Ascending aorta (tissue), 2 donors: ENCODE results near the gene UPF3B. TPM values are rescaled to one million over a fixed set of nuclear protein-coding genes. Genes with fewer than 3 reads are reported as not detected.
"Not testable (repeated sequence)": the region's sequence is repeated elsewhere in the genome, so short reads cannot be mapped to it uniquely, and the experiment has no call there.

Source experiments
- DNase-seq, 2 donors: peaks; one replicate each; pipeline ENCODE4 v3.0.0-alpha.2; 2019; ENCODE audit warnings: low spot score in 2 of 2
- H3K27ac ChIP-seq, 2 donors: fragments of 200-600 bp; sonication (generic); one replicate each; pipeline ENCODE4 v1.5.1; 2016 to 2017; ENCODE audit warnings: mild to moderate bottlenecking in 1 of 2
- H3K27me3 ChIP-seq: fragments of 200-600 bp; sonication (generic); one replicate; pipeline ENCODE4 v1.5.1; 2017
- H3K36me3 ChIP-seq, 2 donors: fragments of 200-600 bp; sonication (generic); one replicate each; pipeline ENCODE4 v1.5.1; 2016
- H3K4me1 ChIP-seq, 2 donors: fragments of 200-600 bp; sonication (generic); one replicate each; pipeline ENCODE4 v1.5.1; 2016 to 2017; ENCODE audit warnings: mild to moderate bottlenecking in 1 of 2
- H3K4me3 ChIP-seq, 2 donors: fragments of 200-600 bp; sonication (generic); one replicate each; pipeline ENCODE4 v1.5.1; 2016 to 2017; ENCODE audit warnings: mild to moderate bottlenecking in 1 of 2
- H3K9me3 ChIP-seq, 2 donors: fragments of 200-600 bp; sonication (generic); one replicate each; pipeline ENCODE4 v1.5.1; 2016
- intact Hi-C: fragments of 100-400 bp; cut with DNase I; formaldehyde crosslinking; loops from one replicate; pipeline ENCODE4 v1.15.1; 2023
- total RNA-seq: library from RNA; depleted of rRNA; stranded (reverse); fragments of >200 nt; gene quantifications from one replicate; pipeline ENCODE4 v1.1.0, GENCODE V29; 2016
- TF ChIP-seq, protein P1 (sequence below), 3 experiments: fragments of 200-600 bp in 2 of 3; fragments of 450-650 bp in 1 of 3; sonication (generic) in 2 of 3; IDR thresholded peaks; one replicate each; pipeline ENCODE4 v1.5.1; 2016 to 2019; ENCODE audit warnings: antibody characterized with exemption in 3 of 3, mild to moderate bottlenecking in 1 of 3, moderate library complexity in 1 of 3

Gene UPF3B
- total RNA-seq, 1 donor from 2014 or later: not detected

DNA sequence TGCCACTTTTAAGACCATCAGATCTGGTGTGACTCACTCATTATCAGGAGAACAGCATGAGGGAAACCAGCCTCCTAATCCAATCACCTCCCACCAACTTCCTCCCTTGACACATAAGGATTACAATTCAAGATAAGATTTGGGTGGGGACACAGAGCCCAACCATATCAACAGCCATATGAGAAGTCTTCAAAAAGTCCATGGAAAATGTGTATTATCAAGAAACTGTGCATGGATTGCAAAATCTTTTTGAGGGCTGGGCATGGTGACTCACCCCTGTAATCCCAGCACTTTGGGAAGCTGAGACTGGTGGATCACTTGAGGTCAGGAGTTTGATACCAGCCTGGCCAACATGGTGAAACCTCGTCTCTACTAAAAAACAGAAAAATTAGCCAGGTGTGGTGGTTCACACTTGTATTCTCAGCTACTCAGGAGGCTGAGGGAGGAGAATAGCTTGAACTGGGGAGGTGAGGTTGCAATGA, 43.5 kb downstream of the UPF3B start:
- TF ChIP-seq, protein P1, sequence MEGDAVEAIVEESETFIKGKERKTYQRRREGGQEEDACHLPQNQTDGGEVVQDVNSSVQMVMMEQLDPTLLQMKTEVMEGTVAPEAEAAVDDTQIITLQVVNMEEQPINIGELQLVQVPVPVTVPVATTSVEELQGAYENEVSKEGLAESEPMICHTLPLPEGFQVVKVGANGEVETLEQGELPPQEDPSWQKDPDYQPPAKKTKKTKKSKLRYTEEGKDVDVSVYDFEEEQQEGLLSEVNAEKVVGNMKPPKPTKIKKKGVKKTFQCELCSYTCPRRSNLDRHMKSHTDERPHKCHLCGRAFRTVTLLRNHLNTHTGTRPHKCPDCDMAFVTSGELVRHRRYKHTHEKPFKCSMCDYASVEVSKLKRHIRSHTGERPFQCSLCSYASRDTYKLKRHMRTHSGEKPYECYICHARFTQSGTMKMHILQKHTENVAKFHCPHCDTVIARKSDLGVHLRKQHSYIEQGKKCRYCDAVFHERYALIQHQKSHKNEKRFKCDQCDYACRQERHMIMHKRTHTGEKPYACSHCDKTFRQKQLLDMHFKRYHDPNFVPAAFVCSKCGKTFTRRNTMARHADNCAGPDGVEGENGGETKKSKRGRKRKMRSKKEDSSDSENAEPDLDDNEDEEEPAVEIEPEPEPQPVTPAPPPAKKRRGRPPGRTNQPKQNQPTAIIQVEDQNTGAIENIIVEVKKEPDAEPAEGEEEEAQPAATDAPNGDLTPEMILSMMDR (IDR thresholded peaks at IDR 0.05): no peak
- H3K27ac ChIP-seq: no peak overlapping the region
- no peak overlapping the region for H3K4me3 ChIP-seq
- H3K4me1 ChIP-seq: no peaks in the 10 kb centered on the region
- H3K27me3 ChIP-seq: no peaks in the 10 kb centered on the region
- no peaks in the 10 kb centered on the region for H3K9me3 ChIP-seq
- intact Hi-C loops: no loop called here
- H3K36me3 ChIP-seq: no peaks in the 10 kb centered on the region
- DNase-seq: no peak

DNA sequence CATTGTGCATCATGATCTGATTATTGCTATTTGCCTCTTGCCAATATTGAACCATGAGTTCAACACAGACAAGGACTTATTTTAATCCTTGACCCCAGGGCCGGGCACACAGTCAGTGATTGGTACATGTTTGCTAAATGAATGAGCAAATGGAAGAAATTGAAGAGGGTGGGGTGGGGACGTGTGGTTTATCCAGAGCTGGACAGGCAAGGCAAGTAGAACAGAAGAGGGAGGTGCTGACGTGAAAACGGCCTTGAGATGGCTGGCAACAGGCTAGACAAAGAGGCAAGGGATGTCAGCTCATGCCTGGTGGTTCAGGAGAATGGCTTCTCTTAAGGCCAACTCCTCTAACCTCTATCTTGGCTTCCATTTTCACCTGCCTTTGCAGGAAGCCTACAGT, 44.3 kb downstream of the UPF3B start:
- intact Hi-C loops, H3K36me3 ChIP-seq, DNase-seq, H3K27ac ChIP-seq, H3K27me3 ChIP-seq, H3K4me1 ChIP-seq, H3K9me3 ChIP-seq, H3K4me3 ChIP-seq: not testable (repeated sequence)

- TF ChIP-seq, protein P1 (IDR thresholded peaks at IDR 0.05): no peak
- no peak for DNase-seq
These were observed 50.2 kb downstream of the UPF3B start for GRCh38 chrX:119802546-119802945.

GRCh38 chrX:119801253-119802221, 51.2 kb downstream of the UPF3B start:
- Histone ChIP-seq H3K27ac (no peak overlapping the region), H3K9me3 (no peaks in the 10 kb centered on the region), H3K36me3 (no peaks in the 10 kb centered on the region), H3K4me1 (no peaks in the 10 kb centered on the region), H3K4me3 (no peak overlapping the region), H3K27me3 (no peaks in the 10 kb centered on the region)
- intact Hi-C loops: no loop called here
- DNase-seq: no peak
- TF ChIP-seq, protein P1 (IDR thresholded peaks at IDR 0.05): no peak

More at GRCh38 chrX:119802546-119802945, 50.2 kb downstream of the UPF3B start:
- no peak overlapping the region for H3K27ac ChIP-seq
- no peaks in the 10 kb centered on the region for H3K27me3 ChIP-seq
- intact Hi-C loops: no loop called here
- H3K36me3 ChIP-seq: no peaks in the 10 kb centered on the region
- H3K4me1 ChIP-seq: no peaks in the 10 kb centered on the region
- H3K9me3 ChIP-seq: no peaks in the 10 kb centered on the region
- no peak overlapping the region for H3K4me3 ChIP-seq

GRCh38 chrX:119791437-119792231, 61.1 kb downstream of the UPF3B start, which contains the start of gene RPL39:
TSS of gene RPL39 (minus strand) at chrX:119791630. CDS start at chrX:119791576, 54 bp downstream.
- Histone ChIP-seq H3K27me3 (no peaks in the 10 kb centered on the region), H3K27ac (peak within 1 kb of the TSS; percentile 88 to 95), H3K4me1 (peaks cover 2 to 13% of the 10 kb centered on the region in 2 donors), H3K36me3 (peaks cover 2 to 22% of the 10 kb centered on the region in 2 donors), H3K9me3 (no peaks in the 10 kb centered on the region), H3K4me3 (peak within 1 kb of the TSS; percentile 59 to 82)
- peak; percentile 45 to 88 for DNase-seq
- intact Hi-C loops: loop anchor here (1.0 to 5.0 kb wide), 6 partner anchors 61 to 323 kb away; partner anchors contain the start of genes NDUFA1, NKAP, NKRF and RNF113A
- TF ChIP-seq, protein P1 (IDR thresholded peaks at IDR 0.05): no peak
